Measurements from ENCODE around the gene PTPRM. TPM values are rescaled to one million over a fixed set of nuclear protein-coding genes. Genes with fewer than 3 reads are reported as not detected.

PTPRM gene
- polyA plus RNA-seq, 1 of the 3 experiments (the other 2 are of a cell fraction): 16.0 TPM

DNA sequence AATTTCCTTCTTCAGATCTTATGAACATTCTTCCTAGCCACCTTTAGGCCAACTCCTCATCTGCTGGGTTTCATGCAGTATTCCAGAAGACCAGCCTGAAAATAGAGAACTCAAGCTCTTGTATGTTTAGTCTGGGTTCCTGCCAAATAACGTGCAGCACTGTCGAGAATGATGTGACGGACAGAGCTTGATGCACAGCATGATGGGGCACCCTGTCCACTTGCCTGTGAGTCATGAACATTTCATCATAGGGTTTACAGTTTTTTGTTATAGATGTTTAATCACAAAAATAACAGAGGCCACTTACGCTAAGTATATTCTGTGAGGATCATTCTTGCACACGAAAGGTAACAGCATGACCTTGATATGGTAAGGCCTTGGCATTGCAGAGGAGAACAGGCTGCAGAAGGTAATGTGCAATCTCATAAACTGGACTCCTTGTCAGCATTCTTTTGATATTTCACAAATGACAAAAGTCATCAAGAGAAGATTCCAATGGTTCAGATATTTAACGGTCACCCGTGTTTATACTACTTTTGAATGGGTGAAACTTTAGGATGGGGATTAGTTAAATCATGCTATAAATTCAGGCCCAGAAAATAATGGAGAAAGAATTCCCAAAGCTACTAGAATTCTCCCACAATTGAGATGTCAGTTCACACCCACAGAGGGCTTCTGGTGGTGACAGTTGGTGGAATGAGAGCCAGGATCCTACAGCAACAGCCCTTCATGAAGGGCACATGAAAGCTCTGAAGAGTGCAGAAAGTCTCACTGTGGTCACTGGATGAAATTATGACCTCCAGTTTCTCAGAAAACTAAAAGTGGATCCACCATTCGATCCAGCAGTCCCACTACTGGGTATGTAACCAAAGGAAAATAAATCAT is 646.0 kb downstream of the PTPRM start:
- Histone ChIP-seq H3F3A (replicated peaks; ENCODE audit: insufficient read depth) (no peaks in the 10 kb centered on the region), H3K79me2 (ENCODE audit: insufficient read depth) (no peaks in the 10 kb centered on the region), H3K27ac (ENCODE audit: low read depth in 2 of 2, low read length in 1 of 2) (no peak overlapping the region), H3K9me2 (no peaks in the 10 kb centered on the region), H2AFZ (ENCODE audit: low read depth) (no peak overlapping the region), H3K9me3 (no peaks in the 10 kb centered on the region), H3K4me3 (ENCODE audit: low read depth in 2 of 2, low read length in 1 of 2) (no peak overlapping the region), H3K9ac (no peak overlapping the region), H3K4me2 (no peak overlapping the region), H3K36me3 (replicated peaks in 1 of 2; ENCODE audit: control insufficient read depth in 1 of 2, insufficient read depth in 2 of 2, low read length in 1 of 2) (no peaks in the 10 kb centered on the region), H3K4me1 (ENCODE audit: control insufficient read depth in 1 of 2, insufficient read depth in 2 of 2, low read depth in 1 of 2, low read length in 1 of 2) (no peaks in the 10 kb centered on the region), H3K27me3 (ENCODE audit: insufficient read depth) (no peaks in the 10 kb centered on the region), H4K20me1 (ENCODE audit: insufficient read depth) (no peaks in the 10 kb centered on the region)
- no peak for TF ChIP-seq TAF1 (IDR thresholded peaks at IDR 0.05; ENCODE audit: borderline replicate concordance, low read depth, low read length)
- TF ChIP-seq, protein P1, sequence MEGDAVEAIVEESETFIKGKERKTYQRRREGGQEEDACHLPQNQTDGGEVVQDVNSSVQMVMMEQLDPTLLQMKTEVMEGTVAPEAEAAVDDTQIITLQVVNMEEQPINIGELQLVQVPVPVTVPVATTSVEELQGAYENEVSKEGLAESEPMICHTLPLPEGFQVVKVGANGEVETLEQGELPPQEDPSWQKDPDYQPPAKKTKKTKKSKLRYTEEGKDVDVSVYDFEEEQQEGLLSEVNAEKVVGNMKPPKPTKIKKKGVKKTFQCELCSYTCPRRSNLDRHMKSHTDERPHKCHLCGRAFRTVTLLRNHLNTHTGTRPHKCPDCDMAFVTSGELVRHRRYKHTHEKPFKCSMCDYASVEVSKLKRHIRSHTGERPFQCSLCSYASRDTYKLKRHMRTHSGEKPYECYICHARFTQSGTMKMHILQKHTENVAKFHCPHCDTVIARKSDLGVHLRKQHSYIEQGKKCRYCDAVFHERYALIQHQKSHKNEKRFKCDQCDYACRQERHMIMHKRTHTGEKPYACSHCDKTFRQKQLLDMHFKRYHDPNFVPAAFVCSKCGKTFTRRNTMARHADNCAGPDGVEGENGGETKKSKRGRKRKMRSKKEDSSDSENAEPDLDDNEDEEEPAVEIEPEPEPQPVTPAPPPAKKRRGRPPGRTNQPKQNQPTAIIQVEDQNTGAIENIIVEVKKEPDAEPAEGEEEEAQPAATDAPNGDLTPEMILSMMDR (IDR thresholded peaks at IDR 0.05): no peak
- no peak for TF ChIP-seq FOSL2 (IDR thresholded peaks at IDR 0.05; ENCODE audit: borderline replicate concordance, low read depth)
- TF ChIP-seq GATA2 (CRISPR knock-in tag; IDR thresholded peaks at IDR 0.05): no peak
- no peak for TF ChIP-seq EP300 (IDR thresholded peaks at IDR 0.05; ENCODE audit: borderline replicate concordance in 1 of 2, low read depth in 1 of 2, low read length in 1 of 2)
- no peak for TF ChIP-seq FOXM1 (IDR thresholded peaks at IDR 0.05; ENCODE audit: low read depth)
- TF ChIP-seq MEF2A (IDR thresholded peaks at IDR 0.05; ENCODE audit: borderline replicate concordance, low read depth): no peak
- TF ChIP-seq, protein P2, sequence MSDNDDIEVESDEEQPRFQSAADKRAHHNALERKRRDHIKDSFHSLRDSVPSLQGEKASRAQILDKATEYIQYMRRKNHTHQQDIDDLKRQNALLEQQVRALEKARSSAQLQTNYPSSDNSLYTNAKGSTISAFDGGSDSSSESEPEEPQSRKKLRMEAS (IDR thresholded peaks at IDR 0.05; ENCODE audit: low read depth): no peak
- no peak for TF ChIP-seq YY1 (IDR thresholded peaks at IDR 0.05; ENCODE audit: low read depth)
- TF ChIP-seq RAD21 (IDR thresholded peaks at IDR 0.05; ENCODE audit: low read length): no peak
- TF ChIP-seq TEAD4 (IDR thresholded peaks at IDR 0.05; ENCODE audit: borderline replicate concordance, insufficient read depth): no peak
- TF ChIP-seq NRF1 (IDR thresholded peaks at IDR 0.05; ENCODE audit: low read depth, low read length): no peak
- no peak for TF ChIP-seq RCOR1 (IDR thresholded peaks at IDR 0.05; ENCODE audit: low read length)
- no peak for TF ChIP-seq NFIC (IDR thresholded peaks at IDR 0.05; ENCODE audit: borderline replicate concordance)
- TF ChIP-seq, protein P3, sequence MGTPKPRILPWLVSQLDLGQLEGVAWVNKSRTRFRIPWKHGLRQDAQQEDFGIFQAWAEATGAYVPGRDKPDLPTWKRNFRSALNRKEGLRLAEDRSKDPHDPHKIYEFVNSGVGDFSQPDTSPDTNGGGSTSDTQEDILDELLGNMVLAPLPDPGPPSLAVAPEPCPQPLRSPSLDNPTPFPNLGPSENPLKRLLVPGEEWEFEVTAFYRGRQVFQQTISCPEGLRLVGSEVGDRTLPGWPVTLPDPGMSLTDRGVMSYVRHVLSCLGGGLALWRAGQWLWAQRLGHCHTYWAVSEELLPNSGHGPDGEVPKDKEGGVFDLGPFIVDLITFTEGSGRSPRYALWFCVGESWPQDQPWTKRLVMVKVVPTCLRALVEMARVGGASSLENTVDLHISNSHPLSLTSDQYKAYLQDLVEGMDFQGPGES (IDR thresholded peaks at IDR 0.05; ENCODE audit: low read depth, low read length): no peak
- CTCF ChIA-PET: interaction anchor here (0.7 kb wide), 1 partner anchor 12 kb away, joined by 3 read pairs; no protein-coding TSS in a partner anchor
- 64% methylated on average over 8 of the region's 8 CpGs for WGBS (ENCODE audit: low lambda C conversion rate)
- POLR2A ChIA-PET: no interaction called here
- no peak for DNase-seq
